Spleen (tissue), 7 donors: ENCODE results near the gene HMGXB3.

Experiments used
- CTCF ChIP-seq, 11 experiments: fragments of 200-600 bp in 7 of 11; fragments of 450-650 bp in 4 of 11; sonication (generic) in 4 of 11; IDR thresholded peaks in 8 of 11; conservative IDR thresholded peaks in 3 of 11; 1 replicate in 7 of 11; 2 replicates in 4 of 11; pipeline versions ENCODE4 v1.4.0 to v1.8.0; 2016 to 2021; ENCODE audit warnings: antibody characterized with exemption in 11 of 11, inconsistent platforms in 4 of 11, mild to moderate bottlenecking in 1 of 11
- POLR2A ChIP-seq, 3 donors: fragments of 450-650 bp; IDR thresholded peaks; one replicate each; pipeline ENCODE4 v1.5.1; 2017; ENCODE audit warnings: antibody characterized with exemption in 3 of 3, mild to moderate bottlenecking in 1 of 3
- POLR2AphosphoS5 ChIP-seq, 3 donors: sonication (generic); formaldehyde crosslinking; IDR thresholded peaks; one replicate each; pipeline ENCODE4 v1.5.1; 2017; ENCODE audit warnings: antibody characterized with exemption in 3 of 3
- donor health status: DM: no; HTN: no; CAD: no; lungs with moderate emphysema.
- donor health status: DM: no; HTN: no; CAD: no.
- donor health status: DM: no; HTN: no; CAD: no.

- TF ChIP-seq CTCF (IDR thresholded peaks at IDR 0.05 in 8 of 11, conservative IDR thresholded peaks at IDR 0.05 in 3 of 11) (no peak), POLR2AphosphoS5 (IDR thresholded peaks at IDR 0.05) (no peak), POLR2A (IDR thresholded peaks at IDR 0.05) (no peak)
Observed at GRCh38 chr5:150101023-150101422, 100.5 kb downstream of the HMGXB3 start.
